Femur (tissue), 1 donor: ENCODE measurements around the gene CDH12.
"Not testable (repeated sequence)": the region's sequence is repeated elsewhere in the genome, so short reads cannot be mapped to it uniquely, and the experiment has no call there.

ENCODE experiments used
- DNase-seq: peaks from one replicate; pipeline ENCODE4 v3.0.0-alpha.2; 2017

CDH12 gene

DNA sequence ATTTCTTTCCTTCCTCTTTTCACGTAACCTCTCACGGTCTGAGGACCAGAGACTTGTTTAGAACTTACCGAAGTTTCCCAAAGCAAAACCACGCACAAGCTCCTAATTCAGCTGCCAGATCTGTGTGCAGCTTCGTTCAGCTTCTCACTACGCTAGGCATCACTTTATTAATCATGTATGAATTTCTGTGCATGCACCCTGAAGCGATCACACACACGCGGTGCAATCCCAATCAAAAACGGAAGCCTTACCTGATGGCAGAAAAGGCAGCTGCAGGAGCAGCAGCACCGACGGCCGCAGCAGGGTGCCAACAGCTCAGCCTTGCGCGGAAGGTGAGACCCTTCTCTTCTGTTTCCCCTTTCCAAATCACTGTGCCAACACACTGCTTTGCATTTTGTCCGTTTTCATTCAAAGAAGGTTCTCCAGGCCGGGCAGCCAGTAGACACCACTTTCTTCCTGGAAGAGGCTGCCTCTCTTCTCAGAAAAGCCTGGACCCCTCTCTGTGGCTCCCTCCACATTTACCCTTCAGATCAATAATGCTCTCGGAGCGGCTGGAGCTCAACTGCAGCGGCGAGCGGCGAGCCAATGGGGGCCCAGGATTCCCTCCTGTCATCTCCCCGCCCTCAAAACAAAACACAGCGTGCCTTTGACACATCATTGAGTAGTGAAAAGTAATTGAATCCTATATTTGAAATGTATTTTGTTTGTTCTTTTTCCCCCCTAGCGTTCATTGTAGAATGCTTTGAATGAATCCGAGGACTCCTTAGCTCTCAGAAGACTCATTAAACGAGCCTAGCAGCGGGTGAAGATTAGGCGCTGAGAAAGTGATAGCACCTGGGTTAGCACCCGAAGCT lies at the start of gene CDH12:
CDH12 (minus strand) TSS at position 538 of the 854 bp plus-strand sequence.
- DNase-seq: peak; percentile 20

DNA sequence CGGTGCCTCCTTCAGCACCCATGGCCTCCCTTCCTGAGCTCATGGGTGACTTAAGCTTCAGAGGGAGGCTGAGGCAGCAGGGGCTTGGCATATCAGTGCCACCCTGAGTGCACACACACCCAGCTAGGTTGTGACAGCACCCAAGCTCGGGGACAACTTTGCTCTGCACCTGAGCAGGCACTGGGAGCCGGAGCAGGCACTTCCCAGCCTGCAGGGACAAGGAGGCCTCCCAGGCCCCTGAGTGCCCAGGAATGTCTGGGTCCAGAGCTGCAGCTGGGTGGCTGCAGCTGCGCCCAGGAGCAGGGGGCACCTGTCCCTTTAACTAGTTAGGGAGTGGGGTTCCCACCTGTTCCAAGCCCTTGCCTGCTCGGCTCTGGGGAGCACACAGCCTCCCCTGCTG lies 48.7 kb upstream of the CDH12 start:
- no peak for DNase-seq

DNA sequence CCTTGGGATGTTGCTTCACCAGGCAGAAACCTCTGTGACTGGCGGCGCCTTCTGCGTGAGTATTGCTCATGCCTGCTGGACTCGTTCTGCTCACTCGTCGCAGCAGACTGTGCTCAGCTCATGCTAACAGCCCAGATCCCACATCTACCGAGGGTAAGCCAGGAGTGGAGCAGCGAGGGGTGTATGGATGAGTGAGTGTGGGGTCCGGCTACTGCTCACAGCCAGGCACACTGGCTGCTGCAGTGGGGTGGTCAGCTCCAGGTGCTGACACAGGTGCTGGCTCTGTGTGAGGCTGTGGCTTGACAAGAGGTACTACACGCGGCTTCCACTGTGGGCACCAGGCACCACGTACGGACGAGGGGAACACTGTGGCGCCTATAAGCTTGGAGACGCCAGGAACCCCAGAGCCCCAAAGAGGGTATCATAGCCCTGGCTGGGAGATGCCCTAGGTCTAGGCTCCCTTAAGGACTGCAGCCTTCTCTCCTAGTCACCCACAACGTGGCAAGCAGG lies 47.7 kb upstream of the CDH12 start:
- DNase-seq: no peak

GRCh38 chr5:22899341-22899740 lies 46.2 kb upstream of the CDH12 start:
- DNase-seq: no peak

GRCh38 chr5:22896152-22896551 lies 43.0 kb upstream of the CDH12 start:
- no peak for DNase-seq

DNA sequence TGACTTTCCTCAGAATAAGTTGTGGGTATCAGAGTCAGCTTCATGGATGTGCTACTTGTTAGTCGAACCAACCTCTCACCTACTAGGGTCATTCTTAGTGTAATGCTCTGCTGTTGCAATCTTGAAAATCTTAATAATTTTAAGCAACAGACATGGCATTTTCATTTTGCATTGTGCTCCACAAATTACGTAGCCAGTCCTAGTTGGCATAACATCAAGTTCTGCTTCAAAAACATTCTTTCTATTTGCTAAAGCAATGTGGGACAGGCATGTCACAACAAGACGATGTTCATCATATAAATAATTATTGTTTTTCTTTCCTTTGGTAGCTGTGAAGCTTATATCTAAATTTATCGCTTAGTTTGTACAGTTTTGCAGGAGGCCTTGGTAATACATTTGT lies 39.3 kb upstream of the CDH12 start:
- no peak for DNase-seq

GRCh38 chr5:22889720-22890119 lies 36.6 kb upstream of the CDH12 start:
- DNase-seq: no peak

DNA sequence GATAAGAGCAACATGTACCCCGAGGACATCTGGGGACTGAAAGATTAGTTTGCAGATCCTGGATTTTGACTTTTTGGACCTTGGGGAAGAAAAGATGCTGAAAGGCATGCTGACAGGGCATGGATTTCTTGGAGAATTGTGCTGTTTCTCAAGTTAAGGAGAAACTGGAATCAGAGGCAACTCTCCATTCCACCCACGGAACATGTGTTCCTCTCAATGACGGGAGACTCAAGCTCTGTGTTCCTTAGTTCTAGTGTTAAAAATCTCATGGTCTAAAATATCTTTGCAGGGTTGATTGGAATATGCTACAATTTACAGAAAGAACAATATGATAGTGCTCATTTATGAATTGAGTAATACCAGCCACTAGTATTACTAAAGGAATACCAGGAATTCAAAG lies 34.4 kb upstream of the CDH12 start:
- no peak for DNase-seq

GRCh38 chr5:22858911-22859310 lies 5.8 kb upstream of the CDH12 start:
- not testable (repeated sequence) for DNase-seq

DNA sequence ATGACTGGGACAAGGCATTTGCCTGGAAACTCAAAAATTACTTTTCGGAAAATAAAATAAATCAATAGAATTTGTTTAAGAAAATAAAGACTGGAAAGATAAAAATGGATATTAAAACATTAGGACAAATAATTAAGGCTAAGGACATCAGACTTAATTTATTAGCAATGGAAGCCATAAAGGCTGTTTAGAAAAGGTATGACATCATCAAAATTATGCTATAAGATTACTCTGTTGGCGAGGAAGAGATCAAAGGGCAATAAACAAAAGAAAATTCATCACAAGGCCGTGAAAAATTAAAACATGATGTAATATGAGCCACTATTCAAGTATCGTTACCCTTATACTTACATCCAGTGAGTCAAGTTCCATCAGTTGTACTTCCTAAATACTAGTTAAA lies 2.7 kb upstream of the CDH12 start:
- no peak for DNase-seq

- DNase-seq: no peak
These were observed 2.2 kb downstream of the CDH12 start for GRCh38 chr5:22850981-22851380.

DNA sequence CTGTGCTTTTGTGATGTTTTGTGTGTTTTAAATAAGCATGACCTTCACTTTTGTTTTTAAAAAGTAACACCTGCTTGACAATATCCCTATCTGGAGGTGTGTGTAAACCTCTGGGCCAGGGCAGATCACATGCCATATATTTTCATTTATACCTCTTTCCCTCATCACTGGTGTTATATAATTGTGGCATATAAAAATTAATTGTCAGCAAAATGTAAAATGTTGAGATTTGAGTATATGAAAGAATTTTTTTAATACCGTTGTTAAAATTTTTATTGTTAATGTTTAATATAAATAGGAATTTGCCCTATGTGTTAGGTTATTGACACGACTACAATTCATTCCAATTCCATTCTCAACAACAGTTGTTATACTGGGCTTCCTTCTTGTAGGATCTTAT lies 6.5 kb downstream of the CDH12 start:
- no peak for DNase-seq

DNA sequence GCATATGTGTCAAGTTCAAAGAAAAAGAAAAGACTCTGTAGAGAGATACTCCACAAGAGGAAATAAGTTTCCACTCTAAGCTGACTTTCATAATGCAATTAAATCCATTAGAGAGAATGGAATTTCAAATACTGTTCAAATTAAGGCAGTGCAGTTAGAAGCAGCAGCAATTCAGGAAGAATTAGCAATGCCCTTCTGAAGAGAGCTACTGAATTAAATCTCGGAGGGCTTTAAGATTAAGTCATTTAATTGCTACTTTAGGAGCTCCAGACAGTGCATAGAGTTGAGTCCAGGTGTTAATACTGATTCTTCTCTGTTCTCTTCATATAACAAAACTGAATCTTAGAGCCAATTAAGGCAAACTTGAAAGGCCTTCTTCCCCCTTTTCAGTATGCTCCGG lies 8.5 kb downstream of the CDH12 start:
- no peak for DNase-seq

GRCh38 chr5:22844155-22844554 lies 9.0 kb downstream of the CDH12 start:
- no peak for DNase-seq

- DNase-seq: no peak
These were observed 10.6 kb downstream of the CDH12 start for GRCh38 chr5:22842574-22842973.

DNA sequence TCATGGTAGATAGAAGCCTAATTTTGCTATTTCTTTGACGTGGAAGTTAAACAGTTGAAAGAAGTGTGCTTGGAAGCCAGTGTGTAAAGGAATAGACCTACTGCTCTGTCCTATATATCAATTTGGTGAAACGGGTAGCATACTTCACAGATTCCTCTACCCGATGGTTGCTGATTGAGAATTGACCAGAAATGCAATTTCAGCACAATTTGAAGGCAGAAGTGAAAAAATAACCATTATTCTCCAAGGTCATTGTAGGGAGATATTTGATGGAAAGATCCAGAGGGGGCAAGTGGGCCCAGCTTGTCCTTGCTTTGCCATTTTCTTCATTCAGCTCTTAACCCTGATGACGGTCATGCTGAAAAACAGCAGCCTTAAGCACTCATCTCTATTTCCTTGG lies 15.3 kb downstream of the CDH12 start:
- DNase-seq: no peak

DNA sequence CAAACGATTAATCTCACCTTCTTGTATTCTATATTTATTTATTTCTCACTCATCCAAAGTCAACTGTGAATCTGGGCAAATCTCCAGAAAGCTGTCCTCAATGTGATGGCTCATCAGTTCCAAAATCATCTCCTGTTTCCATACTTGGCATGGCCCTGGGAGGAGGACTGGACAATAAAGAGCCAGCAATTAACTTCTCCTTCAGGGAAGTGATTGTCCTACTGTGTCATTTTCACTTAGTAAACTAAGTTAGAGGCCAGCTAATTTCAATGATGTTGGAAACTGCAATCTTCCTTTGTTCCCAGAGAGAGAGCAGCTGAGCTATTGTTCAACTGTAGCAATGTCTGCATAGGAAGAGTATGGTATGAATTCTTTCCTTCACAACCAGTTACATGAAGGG lies 17.5 kb downstream of the CDH12 start:
- DNase-seq: no peak

- DNase-seq: no peak
These were observed 59.7 kb downstream of the CDH12 start for GRCh38 chr5:22793463-22793862.

GRCh38 chr5:22787807-22788206 lies 65.3 kb downstream of the CDH12 start:
- no peak for DNase-seq

DNA sequence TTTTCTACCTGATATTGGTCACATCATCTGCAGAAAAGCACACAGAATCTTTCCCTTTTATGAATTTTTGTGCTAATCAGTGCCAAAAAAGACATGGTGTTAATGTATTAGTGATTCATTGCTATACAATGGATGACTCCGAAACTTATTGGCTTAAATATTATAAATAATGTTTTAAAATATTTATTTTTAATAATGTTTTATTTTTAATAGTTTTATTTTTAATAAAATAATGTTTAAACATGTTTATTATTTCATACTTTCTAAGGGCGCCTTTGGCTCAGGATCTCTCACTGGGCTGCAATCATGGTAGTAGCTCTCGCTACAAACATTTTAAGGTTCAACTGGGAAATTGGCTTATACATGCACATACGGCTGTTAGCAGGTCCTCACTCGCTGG lies 65.7 kb downstream of the CDH12 start:
- no peak for DNase-seq

DNA sequence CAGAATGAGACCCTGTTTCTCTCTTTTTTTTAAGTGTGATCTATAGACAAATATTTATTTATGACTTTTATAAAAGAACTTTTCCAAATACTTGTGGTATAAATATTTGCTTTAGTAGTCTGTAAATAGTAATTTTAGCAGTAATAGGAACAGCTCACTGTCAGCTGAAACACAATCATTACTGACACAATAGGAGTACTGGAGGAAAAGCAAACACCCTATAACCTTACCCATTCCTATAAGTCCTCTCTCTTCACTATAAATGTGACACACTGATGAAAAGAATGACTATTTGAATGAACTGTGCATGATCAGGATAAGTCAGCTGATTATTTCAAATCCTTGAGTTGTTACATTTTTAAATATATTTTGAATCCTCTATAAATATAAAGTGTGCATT lies 72.4 kb downstream of the CDH12 start:
- no peak for DNase-seq

GRCh38 chr5:22779499-22779898 lies 73.6 kb downstream of the CDH12 start:
- DNase-seq: no peak

GRCh38 chr5:22776285-22776684 lies 76.9 kb downstream of the CDH12 start:
- DNase-seq: no peak

- DNase-seq: not testable (repeated sequence)
These were observed 78.9 kb downstream of the CDH12 start for GRCh38 chr5:22774214-22774613.

DNA sequence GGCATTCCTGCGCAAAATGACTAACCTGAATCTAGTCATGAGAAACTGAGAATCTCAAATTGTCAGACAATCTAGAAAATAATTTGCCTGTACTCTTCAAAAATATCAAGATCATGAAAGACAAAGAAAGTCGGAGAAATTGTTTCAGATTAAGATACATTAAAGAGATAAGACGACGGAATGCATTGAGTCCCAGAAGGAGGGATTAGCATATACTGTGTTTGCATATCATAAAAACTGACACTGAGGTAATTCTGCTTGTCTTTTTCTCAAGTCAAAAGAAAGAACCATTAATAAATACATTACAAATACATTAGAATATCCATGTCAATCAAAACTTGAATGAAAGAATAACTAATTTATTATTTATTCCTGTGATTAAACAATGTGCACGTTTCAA lies 88.4 kb downstream of the CDH12 start:
- DNase-seq: no peak
